NCI-H69 (cell line): Measurements from ENCODE around the gene PRRT2.

ENCODE experiments used
- DNase-seq: peaks from one replicate; lab custom pipeline; 2025; lab: John Stamatoyannopoulos, UW

Gene PRRT2

DNA sequence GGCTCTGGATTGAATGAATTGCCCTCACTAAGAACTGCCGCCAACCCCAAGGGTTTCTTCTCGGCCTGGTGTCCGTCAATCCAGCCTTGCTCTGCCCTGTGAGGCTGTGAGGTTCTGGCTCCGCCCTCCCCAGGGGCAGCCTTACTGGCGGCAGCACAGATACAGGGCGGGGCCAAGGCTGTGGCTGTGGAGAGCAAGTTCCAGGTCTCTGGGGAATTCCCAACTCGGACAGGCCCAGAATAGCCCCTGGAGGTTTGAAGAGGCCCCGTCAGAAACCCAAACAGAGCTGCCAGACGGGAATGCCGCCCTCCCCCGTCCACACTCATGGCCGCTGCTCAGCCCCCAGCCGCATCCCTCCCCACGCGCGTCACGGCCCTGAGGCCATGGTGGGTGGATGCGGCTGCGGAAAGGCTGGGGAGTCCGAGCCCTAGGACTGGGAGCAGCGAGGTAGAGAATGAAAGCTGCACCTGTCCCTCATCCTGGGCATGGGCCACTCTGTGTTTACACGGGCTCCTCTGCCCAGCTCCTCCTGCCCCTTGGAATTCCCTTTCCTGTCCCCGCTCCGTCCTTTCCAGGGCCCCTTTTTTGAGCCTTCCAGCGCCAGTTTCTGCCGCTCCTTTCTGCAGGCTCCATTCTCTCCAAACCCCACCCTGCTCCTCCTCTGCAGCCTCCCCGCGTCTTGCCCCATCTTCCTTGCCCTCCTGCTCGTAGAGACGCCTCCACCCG, 660 bp upstream of the PRRT2 start:
- peak; percentile 98 for DNase-seq

DNA sequence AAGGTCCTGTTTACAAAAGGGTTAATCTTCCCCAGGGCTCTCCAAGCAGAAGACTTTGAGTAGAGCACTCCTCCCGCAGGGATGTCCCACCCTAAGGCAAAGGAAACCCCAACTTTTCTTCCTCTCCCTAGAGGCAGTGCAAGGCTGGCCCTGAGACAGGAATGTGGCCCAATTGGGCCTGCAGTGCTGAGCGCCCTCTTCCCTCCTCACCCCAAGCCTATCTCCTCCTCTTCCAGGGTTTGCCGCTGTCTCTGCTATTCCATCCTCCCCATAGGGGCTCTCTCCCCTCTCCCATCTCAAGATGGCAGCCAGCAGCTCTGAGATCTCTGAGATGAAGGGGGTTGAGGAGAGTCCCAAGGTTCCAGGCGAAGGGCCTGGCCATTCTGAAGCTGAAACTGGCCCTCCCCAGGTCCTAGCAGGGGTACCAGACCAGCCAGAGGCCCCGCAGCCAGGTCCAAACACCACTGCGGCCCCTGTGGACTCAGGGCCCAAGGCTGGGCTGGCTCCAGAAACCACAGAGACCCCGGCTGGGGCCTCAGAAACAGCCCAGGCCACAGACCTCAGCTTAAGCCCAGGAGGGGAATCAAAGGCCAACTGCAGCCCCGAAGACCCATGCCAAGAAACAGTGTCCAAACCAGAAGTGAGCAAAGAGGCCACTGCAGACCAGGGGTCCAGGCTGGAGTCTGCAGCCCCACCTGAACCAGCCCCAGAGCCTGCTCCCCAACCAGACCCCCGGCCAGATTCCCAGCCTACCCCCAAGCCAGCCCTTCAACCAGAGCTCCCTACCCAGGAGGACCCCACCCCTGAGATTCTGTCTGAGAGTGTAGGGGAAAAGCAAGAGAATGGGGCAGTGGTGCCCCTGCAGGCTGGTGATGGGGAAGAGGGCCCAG, 1.0 kb downstream of the PRRT2 start:
- no peak for DNase-seq

DNA sequence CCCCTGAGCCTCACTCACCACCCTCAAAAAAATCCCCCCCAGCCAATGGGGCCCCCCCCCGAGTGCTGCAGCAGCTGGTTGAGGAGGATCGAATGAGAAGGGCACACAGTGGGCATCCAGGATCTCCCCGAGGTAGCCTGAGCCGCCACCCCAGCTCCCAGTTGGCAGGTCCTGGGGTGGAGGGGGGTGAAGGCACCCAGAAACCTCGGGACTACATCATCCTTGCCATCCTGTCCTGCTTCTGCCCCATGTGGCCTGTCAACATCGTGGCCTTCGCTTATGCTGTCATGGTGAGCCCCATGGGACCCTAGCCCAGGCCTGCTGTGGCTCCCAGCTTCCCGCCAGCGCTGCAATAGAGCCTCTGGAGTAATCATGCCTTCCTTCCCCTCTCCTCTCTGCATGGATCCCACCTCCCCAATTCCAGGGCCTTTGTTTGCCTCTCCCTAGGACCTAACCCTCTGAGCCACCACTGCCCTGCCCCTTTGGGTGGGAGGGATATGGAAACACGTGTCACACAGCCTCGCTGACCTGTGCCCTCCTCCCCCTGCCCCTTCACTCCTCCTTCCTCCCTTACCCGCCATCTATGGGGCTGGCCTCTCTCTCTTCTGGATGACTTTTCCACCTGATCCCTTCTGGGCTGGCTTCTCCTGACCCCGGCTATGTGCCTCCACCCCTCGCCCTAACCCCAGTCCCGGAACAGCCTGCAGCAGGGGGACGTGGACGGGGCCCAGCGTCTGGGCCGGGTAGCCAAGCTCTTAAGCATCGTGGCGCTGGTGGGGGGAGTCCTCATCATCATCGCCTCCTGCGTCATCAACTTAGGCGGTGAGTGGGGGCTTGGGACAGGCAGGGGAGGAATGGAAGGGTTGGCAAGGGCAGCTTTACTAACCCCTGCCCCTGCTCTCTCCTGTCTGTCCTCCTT, 1.9 kb downstream of the PRRT2 start:
- peak; percentile 27 for DNase-seq

DNA sequence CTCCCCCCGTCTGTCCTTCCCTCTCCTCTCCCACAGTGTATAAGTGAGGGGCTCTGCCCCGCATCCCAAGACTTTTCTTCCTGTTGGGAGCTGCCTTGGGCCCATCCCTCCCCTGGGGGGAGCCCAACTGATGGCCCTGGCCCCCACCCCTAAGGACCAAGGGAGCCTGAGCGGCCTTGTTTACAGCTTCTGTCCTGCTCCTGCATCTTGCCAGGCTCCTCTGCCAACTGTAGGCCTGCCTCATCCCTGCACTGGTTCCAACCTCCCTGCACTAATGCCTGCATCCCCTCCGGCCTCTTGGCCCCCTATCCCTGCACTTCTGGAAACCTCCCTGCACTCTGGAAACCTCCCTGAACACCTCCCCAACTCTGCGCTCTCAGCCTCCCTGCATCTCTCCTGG, 2.6 kb downstream of the PRRT2 start:
- no peak for DNase-seq

DNA sequence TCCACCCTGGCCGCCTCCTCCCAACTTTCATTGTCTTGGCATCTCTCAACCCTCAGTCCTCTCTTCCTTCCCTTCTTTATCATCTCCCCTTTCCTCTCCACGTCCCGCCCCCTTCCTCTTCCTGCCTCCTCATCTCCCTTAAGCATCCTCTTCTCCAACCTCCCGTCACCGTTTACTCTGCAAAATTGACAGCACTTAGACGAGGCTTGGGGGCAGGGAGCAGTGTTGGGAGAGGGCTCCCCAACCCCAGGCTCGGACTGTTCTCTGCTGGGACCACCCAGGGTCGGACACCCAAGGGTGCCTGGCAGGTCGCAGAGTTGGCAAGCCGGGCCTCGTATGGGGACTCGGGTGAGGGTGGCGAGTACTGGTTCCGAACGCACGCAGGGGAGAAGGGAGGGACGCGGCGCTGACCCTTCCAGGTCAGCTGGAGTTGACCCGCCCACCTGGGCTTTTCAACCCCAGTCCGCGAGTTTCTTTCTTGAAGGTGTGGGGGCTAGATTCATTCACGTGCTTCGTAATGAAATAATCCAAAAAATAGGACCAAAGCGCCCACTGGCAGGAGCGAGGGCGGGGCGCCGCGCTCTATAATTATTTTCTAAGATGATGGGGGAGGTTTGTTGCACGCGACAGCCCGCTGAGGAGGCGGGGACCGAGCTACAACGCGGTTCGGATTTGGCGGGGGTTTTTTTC, 3.2 kb downstream of the PRRT2 start:
- DNase-seq, result peak; percentile 89

DNA sequence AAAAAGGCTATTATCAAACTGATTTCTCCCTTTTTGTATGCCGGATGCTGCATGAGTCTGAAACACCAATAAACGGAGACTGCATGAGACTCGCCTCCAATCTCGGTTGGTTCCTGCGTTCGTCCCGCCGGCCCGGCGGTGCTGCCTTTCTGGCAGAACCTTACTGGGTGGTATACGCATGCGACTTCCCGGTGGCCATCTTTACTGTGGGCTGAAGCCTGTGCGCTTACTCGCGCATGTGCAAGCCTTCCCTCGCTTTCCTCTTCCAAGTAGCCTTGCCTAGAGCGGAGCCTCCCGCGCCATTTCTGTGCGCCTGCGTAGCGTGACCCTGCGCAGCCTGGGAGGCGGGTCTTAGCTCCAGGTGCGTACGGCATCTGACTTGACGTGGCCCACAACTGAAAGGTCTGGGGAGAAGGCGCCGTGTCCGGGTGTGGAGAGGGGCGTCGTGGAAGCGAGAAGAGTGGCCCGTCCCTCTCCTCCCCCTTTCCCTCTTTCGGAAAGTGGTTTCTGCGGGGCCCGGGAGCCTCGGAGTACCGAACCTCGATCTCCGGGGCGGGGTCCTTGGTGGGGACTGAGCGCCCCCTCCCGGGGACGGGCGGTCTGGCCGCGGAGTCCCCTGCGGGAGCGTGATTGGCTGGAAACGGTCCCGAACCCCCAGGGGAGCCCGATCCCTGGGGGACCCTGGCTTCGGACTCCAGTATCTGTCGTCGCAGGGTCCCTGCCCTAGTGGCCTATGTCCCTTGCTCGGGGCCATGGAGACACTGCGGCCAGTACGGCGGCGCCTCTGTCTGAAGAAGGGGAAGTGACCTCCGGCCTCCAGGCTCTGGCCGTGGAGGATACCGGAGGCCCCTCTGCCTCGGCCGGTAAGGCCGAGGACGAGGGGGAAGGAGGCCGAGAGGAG, 4.0 kb downstream of the PRRT2 start, which contains the start of gene PAGR1:
Gene PAGR1 (plus strand): TSS at position 360 of the 901 bp plus-strand sequence. CDS start 374 bp downstream, at position 734.
- peak; percentile 100 for DNase-seq

DNA sequence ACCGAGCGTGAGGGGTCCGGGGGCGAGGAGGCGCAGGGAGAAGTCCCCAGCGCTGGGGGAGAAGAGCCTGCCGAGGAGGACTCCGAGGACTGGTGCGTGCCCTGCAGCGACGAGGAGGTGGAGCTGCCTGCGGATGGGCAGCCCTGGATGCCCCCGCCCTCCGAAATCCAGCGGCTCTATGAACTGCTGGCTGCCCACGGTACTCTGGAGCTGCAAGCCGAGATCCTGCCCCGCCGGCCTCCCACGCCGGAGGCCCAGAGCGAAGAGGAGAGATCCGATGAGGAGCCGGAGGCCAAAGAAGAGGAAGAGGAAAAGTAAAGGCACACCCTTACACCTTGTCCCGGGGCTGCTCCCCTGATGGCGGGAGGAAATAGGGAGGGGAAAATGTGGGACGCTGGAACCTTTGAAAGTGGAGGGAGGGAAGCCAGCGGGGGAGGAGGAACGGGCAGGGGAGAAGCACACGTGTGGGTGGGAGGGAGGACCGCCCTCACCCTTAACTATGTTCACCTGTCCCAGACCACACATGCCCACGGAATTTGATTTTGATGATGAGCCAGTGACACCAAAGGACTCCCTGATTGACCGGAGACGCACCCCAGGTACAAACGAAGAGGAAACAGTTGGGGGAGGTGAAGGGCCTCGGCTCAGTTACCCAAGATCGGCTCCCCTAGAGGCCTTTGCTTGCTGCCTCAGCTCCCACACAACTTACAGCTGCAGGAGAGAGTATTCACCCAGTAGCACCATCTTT, 4.9 kb downstream of the PRRT2 start:
- peak; percentile 86 for DNase-seq

DNA sequence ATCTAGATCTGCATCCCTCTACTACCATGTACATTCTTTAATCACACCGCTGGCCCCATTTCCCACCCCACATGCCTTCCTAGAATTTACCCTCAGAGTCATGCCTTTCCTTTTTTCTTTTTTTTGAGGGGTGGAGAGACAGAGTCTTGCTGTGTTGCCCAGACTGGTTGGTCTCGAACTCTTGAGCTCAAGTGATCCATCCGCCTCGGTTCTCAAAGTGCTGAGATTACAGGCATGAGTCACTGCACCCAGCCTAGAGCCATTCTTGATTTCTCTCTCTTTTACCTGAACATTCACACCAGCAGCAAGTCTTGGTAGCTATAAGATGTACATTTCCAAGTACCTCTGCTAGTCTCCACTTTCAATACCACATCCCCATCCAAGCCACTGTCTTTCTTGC, 6.1 kb downstream of the PRRT2 start:
- no peak for DNase-seq

DNA sequence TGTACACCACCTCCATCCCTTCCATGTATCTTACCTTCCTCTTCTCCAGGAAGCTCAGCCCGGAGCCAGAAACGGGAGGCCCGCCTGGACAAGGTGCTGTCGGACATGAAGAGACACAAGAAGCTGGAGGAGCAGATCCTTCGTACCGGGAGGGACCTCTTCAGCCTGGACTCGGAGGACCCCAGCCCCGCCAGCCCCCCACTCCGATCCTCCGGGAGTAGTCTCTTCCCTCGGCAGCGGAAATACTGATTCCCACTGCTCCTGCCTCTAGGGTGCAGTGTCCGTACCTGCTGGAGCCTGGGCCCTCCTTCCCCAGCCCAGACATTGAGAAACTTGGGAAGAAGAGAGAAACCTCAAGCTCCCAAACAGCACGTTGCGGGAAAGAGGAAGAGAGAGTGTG, 7.5 kb downstream of the PRRT2 start:
- DNase-seq, result no peak

DNA sequence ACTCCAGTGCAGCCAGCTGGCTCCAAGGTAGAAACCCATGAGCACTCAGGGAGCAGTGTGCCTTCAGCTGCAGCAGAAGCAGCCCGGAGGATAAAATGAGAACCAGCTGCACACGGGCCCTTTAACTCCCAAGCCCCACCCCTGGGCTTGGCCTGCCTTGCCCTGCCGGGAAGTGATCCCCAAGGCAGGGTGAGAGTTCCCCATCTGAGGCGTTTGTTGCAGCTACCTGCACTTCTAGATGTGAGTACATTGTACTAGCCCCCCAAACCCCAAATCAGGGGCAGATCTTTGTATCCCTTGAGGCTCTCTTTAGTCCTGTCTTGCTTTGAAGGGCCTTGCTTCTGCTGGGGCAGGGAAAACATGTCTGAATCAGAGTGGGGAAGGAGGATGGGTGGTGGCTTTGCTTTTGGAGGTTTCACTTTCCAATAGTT, 8.3 kb downstream of the PRRT2 start, which contains the start of gene MVP:
Gene MVP (plus strand): TSS at position 192 of the 431 bp plus-strand sequence. CDS start 10,088 bp downstream, outside the sequence.
- DNase-seq, result peak; percentile 55

DNA sequence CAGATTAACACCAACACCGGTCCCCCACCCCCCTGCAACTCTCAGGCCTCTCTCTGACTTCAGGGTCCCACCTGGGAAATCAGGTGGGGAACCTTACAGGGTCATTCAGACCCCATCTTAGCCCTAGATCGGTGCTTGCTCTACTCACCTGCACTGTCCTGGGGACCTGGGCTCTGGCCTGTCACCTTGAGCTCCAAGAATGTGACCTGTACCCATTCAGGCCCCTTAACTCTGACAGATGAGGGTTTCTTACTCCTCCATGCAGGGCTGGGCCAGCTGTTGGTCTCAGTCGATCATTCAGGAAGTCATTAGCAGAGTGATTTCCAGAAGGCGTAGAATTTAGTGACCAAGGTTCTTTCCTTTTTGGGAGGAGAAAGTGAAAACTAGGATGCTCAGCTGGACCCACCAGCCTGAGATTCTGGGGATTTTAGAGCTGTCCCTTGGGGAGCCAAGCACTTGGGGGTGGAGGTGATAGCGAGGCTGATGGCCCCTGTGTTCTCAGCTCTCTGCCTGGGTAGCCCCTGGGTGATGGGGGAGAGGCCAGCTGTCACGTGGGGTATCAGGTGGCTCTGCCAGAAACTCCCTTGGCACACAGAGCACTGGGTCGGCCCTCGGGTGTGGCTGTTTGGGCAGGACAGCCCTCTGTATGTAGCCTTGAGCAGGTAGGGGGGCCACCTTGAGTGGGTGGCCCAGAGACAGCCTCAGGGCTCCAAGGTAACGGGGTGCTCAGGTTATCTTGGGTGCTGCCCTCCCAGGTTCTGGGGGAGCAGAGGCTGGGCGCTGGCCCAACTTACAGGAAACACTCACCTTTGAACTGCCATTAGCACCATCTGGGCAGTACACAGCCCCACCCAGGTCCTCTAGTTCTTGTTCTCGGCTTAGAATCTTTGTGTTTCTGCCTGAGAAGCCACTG, 9.0 kb downstream of the PRRT2 start:
- peak; percentile 54 for DNase-seq

DNA sequence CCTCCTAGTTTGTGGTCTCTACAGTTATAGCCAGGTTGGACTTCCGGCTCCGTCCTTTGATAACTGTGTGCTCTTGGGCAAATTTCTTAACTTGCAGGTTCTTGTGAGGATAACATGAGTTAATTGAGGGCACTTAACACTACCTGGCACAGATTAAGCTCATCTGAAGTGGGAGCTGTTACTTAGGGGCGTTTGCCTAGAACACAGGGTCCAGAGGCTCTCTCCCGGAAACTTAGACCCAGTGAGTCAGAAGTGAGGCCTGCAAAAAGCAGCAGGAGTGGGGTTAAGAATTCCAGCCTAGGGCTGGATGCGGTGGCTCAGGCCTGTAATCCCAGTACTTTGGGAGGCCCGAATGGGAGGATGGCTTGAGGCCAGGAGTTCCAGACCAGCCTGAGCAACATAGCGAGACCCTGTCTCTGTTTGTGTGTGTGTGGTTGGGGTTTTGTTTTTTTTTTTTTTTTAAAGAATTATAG, 9.7 kb downstream of the PRRT2 start:
- DNase-seq, result no peak

DNA sequence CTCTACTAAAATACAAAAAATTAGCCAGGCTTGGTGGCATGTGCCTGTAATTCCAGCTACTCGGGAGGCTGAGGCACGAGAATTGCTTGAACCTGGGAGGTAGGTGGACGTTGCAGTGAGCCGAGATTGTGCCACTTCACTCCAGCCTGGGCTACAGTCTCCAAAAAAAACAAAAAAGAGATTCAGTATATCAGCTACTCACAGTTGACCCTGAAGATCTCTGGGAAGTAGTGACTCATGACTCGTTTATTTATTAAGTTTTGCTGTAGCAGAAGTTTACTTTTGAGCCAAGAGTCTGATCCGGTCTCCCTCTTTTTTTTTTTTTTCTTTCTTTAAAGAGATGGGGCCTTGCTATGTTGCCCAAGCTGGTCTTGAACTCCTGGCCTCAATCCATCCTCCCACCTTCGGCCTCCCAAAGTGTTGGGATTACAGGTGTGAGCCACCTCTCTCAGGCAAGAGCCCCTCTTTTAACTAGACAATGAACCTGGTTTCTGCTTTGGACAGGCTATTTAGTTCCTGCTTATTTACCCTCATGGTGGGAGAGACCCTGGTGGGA, 12.7 kb downstream of the PRRT2 start:
- no peak for DNase-seq

DNA sequence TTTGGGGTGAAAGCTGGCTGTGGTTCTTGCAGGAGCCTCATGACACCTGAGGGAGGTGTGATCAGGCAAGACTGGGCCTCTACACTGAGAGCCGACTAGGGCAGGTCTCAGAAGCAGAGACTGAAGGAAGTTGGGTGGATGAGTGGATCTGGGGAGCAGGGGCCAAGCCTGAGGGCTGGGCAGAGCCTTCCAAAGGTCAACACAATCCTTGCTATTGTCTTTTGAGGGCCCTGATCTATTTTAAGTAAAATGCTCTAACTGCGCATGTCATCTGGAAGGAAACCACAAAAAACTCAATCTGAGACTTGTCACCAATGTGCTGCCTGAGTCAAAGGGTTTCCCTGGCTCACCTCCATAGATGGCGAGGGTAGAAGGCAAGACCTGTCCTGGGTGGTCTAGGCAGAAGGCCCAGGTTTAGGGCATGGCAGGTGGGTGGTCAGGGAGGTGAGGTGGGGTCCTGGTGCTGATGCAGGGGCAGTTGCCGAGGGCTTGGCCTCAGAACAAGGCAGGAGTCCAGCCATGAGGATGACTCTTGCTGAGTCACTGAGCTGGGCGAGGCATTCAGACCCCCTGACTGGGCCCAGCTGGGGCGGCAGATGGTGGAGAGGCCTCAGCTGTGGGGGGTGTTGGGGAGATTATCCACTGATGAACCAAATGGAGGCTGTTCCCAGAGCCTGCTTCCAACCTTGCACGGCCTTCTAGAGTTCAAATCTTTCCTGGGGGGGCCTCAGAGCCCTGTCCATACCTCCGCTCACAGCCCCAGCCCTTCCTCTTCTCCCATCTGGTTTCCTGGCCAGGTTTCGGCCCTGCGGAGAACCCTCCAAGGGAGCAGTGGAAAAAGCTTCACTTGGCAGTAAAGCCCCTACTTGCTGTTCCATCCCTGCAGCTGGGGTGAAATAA, 13.4 kb downstream of the PRRT2 start:
- peak; percentile 94 for DNase-seq

DNA sequence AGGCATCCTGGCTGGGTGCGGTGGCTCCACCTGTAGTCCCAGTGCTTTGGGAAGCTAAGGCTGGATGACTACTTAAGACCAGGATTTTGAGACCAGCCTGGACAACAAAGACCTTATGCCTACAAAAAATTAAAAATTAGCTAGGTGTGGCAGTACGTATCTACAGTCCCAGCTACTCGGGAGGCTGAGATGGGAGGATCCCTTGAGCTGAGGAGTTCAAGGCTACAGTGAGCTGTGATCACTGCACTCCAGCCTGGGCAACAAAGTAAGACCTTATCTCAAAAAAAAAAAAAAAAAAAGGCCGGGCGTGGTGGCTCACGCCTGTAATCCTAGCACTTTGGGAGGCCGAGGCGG, 14.3 kb downstream of the PRRT2 start:
- DNase-seq, result no peak

DNA sequence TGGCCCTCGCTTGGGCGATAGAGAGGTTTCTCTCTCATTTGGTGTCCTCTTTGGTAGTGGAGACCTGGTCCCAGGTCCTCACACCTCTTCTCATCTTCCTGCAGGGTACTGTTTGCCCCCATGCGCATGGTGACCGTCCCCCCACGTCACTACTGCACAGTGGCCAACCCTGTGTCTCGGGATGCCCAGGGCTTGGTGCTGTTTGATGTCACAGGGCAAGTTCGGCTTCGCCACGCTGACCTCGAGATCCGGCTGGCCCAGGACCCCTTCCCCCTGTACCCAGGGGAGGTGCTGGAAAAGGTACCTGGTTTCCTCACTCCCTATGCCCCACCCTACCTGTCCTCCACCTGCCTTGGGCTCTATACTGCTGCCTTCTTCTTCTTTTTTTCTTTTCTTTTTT, 18.8 kb downstream of the PRRT2 start:
- no peak for DNase-seq

DNA sequence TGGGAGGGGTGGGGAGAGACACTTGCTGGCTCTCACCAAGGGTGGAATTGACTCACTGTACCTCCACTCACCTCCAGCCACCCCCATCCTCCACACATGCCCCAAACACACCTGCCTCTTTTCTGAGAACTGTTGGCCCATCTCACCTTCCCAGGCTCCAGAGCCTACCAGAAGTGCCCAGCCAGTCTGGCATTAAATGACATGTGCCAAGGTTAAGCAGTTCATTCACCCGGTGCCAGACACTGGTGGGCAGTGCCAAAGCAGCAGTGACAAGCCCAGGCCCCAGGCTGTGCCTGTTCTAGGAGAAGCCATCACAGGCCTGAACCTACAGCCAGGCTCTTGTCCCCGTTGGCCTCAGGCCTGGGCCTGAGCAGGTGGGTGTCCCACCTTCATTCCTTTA, 19.5 kb downstream of the PRRT2 start:
- DNase-seq, result no peak
